D721Med (cell line): ENCODE data around the gene PTGIS.

Source experiments
- DNase-seq: peaks from one replicate; pipeline ENCODE4 v3.0.0; 2011; ENCODE audit warnings: low spot score; ENCODE audit not compliant: insufficient read length
- FAIRE-seq: peaks from 2 replicates; lab custom pipeline; 2011; peaks lifted over from hg19 to GRCh38; lab: Jason Lieb, UNC
- CTCF ChIP-seq: IDR thresholded peaks from 2 replicates; pipeline ENCODE4 v1.5.1; 2012; ENCODE audit warnings: mild to moderate bottlenecking, control low read depth; ENCODE audit not compliant: insufficient read depth; ENCODE audit errors: missing control alignments

PTGIS gene

GRCh38 chr20:49481116-49481515 is 86.8 kb downstream of the PTGIS start:
- FAIRE-seq = no peak

GRCh38 chr20:49480236-49480635 is 87.7 kb downstream of the PTGIS start:
- TF ChIP-seq CTCF = no peak
- DNase-seq (peak; percentile 78), FAIRE-seq (peak; percentile 80)

More at GRCh38 chr20:49481116-49481515, 86.8 kb downstream of the PTGIS start:
- DNase-seq = no peak
- TF ChIP-seq CTCF = no peak

GRCh38 chr20:49479785-49480184 is 88.2 kb downstream of the PTGIS start:
- DNase-seq (peak; percentile 45), FAIRE-seq (peak; percentile 51)
- no peak for TF ChIP-seq CTCF

GRCh38 chr20:49478754-49479689 is 88.9 kb downstream of the PTGIS start:
- no peak for TF ChIP-seq CTCF
- FAIRE-seq (no peak), DNase-seq (no peak)

- TF ChIP-seq CTCF = no peak
- no peak for FAIRE-seq
- no peak for DNase-seq
These were observed 89.7 kb downstream of the PTGIS start for GRCh38 chr20:49478266-49478665.

GRCh38 chr20:49477200-49477599 is 90.7 kb downstream of the PTGIS start:
- no peak for TF ChIP-seq CTCF
- DNase-seq = no peak
- no peak for FAIRE-seq

- DNase-seq (no peak), FAIRE-seq (peak; percentile 35)
- TF ChIP-seq CTCF = no peak
These were observed 92.0 kb downstream of the PTGIS start for GRCh38 chr20:49476016-49476355.
